ENCODE results near the gene BSPRY. TPM values are rescaled to one million over a fixed set of nuclear protein-coding genes. Genes with fewer than 3 reads are reported as not detected.

Gene BSPRY
- total RNA-seq, 4 donors from 2014 or later = 0.52 to 0.99 (median 0.70) TPM

DNA sequence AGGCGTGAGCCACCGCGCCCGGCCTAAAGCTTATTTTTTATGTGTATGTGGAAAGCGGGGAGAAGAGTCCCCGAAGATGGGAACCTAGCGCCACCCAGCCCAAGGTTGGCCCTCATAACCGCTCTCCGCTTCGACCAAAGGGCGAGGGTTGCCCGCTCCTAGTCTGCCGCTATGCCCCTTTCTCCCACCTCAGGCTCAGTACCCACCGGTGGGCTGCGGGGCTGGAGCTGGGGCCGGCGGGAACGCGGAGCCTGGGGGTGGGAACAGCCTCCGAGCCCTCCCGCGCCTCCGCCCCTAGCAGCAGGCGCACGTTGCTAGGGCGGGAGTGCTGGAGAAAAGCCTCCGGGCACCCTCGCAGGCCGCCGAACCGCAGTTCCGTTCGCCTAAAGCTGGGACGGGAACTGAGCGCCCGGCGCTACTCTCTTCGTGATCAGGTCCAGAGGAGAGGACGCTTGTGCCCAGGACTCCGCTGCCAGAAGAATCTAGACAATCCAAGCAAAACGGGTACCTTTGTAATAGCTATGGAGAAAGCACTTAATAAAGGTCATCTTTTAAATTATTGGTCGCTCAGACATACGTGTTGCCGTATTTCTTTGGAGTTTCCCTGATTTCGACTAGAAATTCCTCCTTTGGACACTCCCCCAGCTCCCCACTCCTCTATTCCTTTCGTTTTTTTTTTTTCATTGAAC, 9.2 kb upstream of the BSPRY start, which contains the start of gene WDR31:
Gene WDR31, minus strand, starts transcription at position 265 of the 689 bp plus-strand sequence. CDS start 8,253 bp downstream, outside the sequence.
- no peaks in the 10 kb centered on the region for H3K36me3 ChIP-seq
- peak; percentile 95 for DNase-seq (ENCODE audit: extremely low spot score)
- no peaks in the 10 kb centered on the region for H3K27me3 ChIP-seq
- WGBS = 1% methylated on average over 23 of the region's 46 CpGs
- peak within 1 kb of the TSS; percentile 71 to 75 (median 73) for H3K4me3 ChIP-seq
- peak within 1 kb of the TSS; percentile 76 to 88 (median 86) for H3K27ac ChIP-seq (replicated peaks in 1 of 4)
- intact Hi-C loops (cut with DNase I) = loop anchor here (2.0 to 10.0 kb wide), 3 partner anchors 37 to 65 kb away; partner anchors contain the start of genes ALAD, CDC26, HDHD3 and PRPF4
- H3K4me1 ChIP-seq = peaks cover 19 to 31% (median 30%) of the 10 kb centered on the region in 4 donors
- no peaks in the 10 kb centered on the region for H3K9me3 ChIP-seq
- TF ChIP-seq POLR2A (IDR thresholded peaks at IDR 0.05; ENCODE audit: low read depth) = no peak
- TF ChIP-seq POLR2AphosphoS5 (IDR thresholded peaks at IDR 0.05) = peak; percentile 82 to 90

DNA sequence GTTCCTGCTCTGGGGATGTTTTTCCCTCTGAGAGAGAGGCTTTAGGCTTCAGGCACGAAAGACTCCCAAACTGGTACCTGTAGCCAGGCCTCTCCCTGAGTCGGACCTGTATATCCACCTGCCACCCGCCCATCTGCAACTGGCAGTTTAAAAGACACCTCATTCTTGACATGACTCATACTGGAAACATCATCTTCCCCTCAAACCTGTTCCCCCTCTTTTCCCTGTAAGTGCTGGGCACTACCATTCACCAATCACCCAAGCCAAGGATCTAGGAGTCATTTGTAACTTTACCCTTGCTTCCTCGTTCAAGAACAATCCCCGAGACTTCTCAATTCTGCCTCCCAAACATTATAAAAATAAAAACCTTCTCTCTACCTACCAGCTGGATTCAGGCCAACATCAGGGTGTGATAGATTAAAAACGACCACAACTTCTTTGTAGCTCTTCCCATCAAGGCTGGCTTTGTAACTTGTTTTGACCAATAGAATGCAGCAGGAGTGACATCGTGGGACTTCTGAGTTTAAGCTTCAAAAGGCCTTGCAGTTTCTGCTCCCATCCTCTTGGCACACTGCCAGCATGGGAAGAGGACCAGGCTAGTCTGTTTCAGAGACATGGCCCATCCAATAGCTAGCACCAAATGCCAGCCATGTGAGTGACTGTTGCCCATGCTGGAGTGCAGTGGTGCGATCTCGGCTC, 7.5 kb upstream of the BSPRY start:
- Histone ChIP-seq H3K27ac (replicated peaks in 1 of 4) (no peak overlapping the region), H3K4me3 (no peak overlapping the region), H3K27me3 (no peaks in the 10 kb centered on the region), H3K4me1 (peaks cover 19 to 31% (median 30%) of the 10 kb centered on the region in 4 donors), H3K36me3 (no peaks in the 10 kb centered on the region), H3K9me3 (no peaks in the 10 kb centered on the region)
- intact Hi-C loops (cut with DNase I) = loop anchor here (2.0 to 10.0 kb wide), 3 partner anchors 35 to 67 kb away; partner anchors contain the start of genes ALAD, CDC26, HDHD3 and PRPF4
- TF ChIP-seq EP300 (IDR thresholded peaks at IDR 0.05) (no peak), POLR2AphosphoS5 (IDR thresholded peaks at IDR 0.05) (no peak)
- TF ChIP-seq, protein P1, sequence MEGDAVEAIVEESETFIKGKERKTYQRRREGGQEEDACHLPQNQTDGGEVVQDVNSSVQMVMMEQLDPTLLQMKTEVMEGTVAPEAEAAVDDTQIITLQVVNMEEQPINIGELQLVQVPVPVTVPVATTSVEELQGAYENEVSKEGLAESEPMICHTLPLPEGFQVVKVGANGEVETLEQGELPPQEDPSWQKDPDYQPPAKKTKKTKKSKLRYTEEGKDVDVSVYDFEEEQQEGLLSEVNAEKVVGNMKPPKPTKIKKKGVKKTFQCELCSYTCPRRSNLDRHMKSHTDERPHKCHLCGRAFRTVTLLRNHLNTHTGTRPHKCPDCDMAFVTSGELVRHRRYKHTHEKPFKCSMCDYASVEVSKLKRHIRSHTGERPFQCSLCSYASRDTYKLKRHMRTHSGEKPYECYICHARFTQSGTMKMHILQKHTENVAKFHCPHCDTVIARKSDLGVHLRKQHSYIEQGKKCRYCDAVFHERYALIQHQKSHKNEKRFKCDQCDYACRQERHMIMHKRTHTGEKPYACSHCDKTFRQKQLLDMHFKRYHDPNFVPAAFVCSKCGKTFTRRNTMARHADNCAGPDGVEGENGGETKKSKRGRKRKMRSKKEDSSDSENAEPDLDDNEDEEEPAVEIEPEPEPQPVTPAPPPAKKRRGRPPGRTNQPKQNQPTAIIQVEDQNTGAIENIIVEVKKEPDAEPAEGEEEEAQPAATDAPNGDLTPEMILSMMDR (IDR thresholded peaks at IDR 0.05) = no peak
- 67% methylated on average over 9 of the region's 9 CpGs for WGBS
- DNase-seq (ENCODE audit: extremely low spot score) = no peak

DNA sequence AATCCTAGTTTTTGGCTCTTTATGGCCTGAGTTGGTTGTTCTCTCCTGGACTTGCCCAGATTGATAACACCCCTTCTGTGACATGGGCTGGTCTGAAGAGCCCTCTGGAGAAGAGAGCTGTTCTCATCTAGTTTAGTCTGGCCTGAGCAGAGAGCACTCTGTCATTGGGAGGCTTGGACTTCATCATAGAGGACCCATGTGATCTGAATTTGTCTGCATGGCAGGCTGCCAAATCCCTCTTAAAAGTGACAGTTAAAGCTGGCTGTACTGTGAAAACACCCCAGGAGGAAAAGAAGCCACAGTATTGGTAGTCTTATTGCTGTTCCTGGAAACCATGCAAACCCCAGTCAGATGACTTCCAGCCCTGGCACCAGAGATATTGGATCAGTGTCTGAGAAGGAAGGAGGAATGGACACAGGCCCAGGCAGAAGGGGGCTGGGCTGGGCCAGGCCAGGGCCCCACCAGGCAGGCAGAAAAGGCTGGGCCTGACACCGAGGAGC, 5.6 kb upstream of the BSPRY start:
- Histone ChIP-seq H3K9me3 (no peaks in the 10 kb centered on the region), H3K36me3 (no peaks in the 10 kb centered on the region), H3K4me1 (peaks cover 19 to 30% (median 29%) of the 10 kb centered on the region in 4 donors), H3K27me3 (no peaks in the 10 kb centered on the region), H3K4me3 (no peak overlapping the region), H3K27ac (replicated peaks in 1 of 4) (peak overlapping the region; percentile 67 to 86 (median 74))
- TF ChIP-seq, protein P1 (IDR thresholded peaks at IDR 0.05) = no peak
- TF ChIP-seq POLR2A (IDR thresholded peaks at IDR 0.05; ENCODE audit: low read depth) (no peak), POLR2AphosphoS5 (IDR thresholded peaks at IDR 0.05) (peak; percentile 53 to 54), EP300 (IDR thresholded peaks at IDR 0.05) (peak; percentile 34)
- intact Hi-C loops (cut with DNase I) = loop anchor here (5.0 to 10.0 kb wide), 2 partner anchors 34 to 61 kb away; partner anchors contain the start of genes ALAD and HDHD3
- WGBS = 39% methylated on average over 1 of the region's 1 CpG
- peak; percentile 96 for DNase-seq (ENCODE audit: extremely low spot score)

DNA sequence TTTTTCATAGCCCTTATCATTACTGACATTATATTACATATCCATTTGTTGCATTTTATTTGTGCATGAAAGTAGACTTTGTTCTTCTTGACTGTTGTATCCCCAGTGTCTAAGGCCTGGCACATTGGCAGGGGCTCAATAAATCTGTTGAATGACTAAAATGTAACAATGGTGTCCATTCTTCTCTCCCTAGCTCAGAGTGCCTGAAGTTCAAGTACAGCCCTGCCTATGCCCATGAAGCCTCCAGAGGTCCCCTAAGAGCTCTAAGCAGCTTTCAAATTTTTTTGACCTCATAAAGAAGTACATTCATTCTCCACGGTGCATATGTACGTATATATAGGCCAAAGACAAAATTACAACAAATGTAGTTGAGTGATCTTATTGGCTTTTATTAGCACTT, 4.2 kb upstream of the BSPRY start:
- no peak for TF ChIP-seq POLR2AphosphoS5 (IDR thresholded peaks at IDR 0.05)
- TF ChIP-seq EP300 (IDR thresholded peaks at IDR 0.05) = no peak
- TF ChIP-seq, protein P1 (IDR thresholded peaks at IDR 0.05) = no peak
- no peak for TF ChIP-seq POLR2A (IDR thresholded peaks at IDR 0.05; ENCODE audit: low read depth)
- DNase-seq (ENCODE audit: extremely low spot score) = no peak
- peaks cover 0 to 10% (median 3%) of the 10 kb centered on the region in 4 donors for H3K27me3 ChIP-seq
- WGBS = 90% methylated on average over 2 of the region's 2 CpGs
- H3K36me3 ChIP-seq = no peaks in the 10 kb centered on the region
- H3K9me3 ChIP-seq = no peaks in the 10 kb centered on the region
- H3K27ac ChIP-seq (replicated peaks in 1 of 4) = peak overlapping the region in 1 of 4 donors; percentile 86
- intact Hi-C loops (cut with DNase I) = loop anchor here (10.0 kb wide), 1 partner anchor 60 kb away; the partner anchor contains the start of gene ALAD
- no peak overlapping the region for H3K4me3 ChIP-seq
- H3K4me1 ChIP-seq = peaks cover 14 to 32% (median 31%) of the 10 kb centered on the region in 4 donors
